DMS79 treated with DMSO at 0.1 percent for 48 hours (cell line): ENCODE results near the gene KXD1.
"Not testable (repeated sequence)": the region's sequence is repeated elsewhere in the genome, so short reads cannot be mapped to it uniquely, and the experiment has no call there.

ENCODE experiments used
- DNase-seq: peaks from one replicate; lab custom pipeline; 2025; lab: John Stamatoyannopoulos, UW

The KXD1 gene

DNA sequence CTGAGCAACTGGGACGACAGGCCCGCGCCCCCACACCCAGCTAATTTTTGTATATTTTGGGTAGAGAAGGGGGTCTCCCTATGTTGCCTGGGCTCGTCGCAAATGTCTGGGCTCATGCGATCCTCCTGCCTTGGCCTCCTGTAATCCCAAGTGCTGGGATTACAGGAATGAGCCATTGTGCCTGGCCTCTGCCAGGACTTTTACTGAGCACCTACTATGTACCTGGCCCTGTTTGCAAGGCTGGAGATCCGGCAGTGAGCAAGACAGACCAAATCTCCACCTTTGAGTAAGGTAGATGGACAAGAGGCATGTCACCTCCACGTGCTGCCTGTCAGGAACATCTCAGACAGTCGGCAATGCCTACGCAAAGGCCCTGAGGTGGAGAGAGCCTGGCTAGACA lies 21.2 kb upstream of the KXD1 start:
- DNase-seq = no peak

GRCh38 chr19:18537431-18537830 lies 20.2 kb upstream of the KXD1 start:
- DNase-seq = no peak

GRCh38 chr19:18538115-18538514 lies 19.6 kb upstream of the KXD1 start:
- DNase-seq = no peak

GRCh38 chr19:18539372-18539771 lies 18.3 kb upstream of the KXD1 start:
- no peak for DNase-seq

- DNase-seq = not testable (repeated sequence)
Measured at GRCh38 chr19:18540200-18540599, 17.5 kb upstream of the KXD1 start.

- DNase-seq = no peak
Measured at GRCh38 chr19:18541258-18541991, 16.2 kb upstream of the KXD1 start.

- peak; percentile 5 for DNase-seq
Measured at GRCh38 chr19:18541992-18542940, 15.4 kb upstream of the KXD1 start.

GRCh38 chr19:18542941-18543813 lies 14.5 kb upstream of the KXD1 start, which contains the start of gene FKBP8:
Gene FKBP8, minus strand, starts transcription at chr19:18543573. Its CDS starts 1,603 bp downstream, at chr19:18541970.
- DNase-seq = peak; percentile 76

- peak; percentile 17 for DNase-seq
Measured at GRCh38 chr19:18543814-18544475, 13.7 kb upstream of the KXD1 start.

GRCh38 chr19:18551631-18552030 lies 6.0 kb upstream of the KXD1 start:
- DNase-seq = no peak

GRCh38 chr19:18558202-18558555 lies 509 bp downstream of the KXD1 start:
- DNase-seq = no peak

DNA sequence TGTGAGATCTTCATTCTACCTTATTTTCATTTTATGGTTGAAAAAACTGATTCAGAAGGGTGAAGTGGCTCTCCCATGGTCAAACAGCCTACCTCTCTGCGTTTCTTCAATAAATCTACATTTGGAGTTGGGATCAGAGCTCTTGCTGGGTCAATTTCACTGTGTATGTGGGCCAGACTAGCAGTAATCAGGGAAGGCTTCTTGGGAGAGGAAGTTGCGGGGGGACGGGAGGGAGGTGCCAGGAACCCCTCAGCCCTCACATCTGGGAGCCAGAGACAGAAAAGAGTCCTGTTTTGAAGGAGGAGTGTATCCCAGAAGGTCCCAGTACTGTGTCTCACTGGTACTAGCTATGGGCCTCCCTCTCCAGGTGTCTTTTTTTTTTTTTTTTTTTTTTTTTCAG lies 934 bp downstream of the KXD1 start:
- DNase-seq = no peak

DNA sequence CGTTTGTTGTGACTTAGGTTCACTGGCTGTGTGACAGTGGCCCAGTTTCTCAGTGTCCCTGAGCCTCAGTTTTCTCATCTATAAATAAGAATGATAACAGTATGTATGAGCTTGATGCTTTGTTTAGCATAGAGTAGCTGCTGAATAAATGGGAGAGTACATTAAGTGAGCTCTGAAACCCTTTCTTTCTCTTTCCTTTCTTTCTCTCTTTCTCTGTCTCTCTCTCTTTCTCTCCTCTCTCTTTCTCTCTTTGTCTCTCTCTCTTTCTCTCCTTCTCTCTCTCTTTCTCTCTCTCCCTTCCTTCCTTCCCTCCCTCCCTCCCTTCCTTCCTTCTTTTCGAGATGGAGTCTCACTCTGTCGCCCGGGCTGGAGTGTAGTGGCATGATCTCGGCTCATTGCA lies 2.0 kb downstream of the KXD1 start:
- no peak for DNase-seq

DNA sequence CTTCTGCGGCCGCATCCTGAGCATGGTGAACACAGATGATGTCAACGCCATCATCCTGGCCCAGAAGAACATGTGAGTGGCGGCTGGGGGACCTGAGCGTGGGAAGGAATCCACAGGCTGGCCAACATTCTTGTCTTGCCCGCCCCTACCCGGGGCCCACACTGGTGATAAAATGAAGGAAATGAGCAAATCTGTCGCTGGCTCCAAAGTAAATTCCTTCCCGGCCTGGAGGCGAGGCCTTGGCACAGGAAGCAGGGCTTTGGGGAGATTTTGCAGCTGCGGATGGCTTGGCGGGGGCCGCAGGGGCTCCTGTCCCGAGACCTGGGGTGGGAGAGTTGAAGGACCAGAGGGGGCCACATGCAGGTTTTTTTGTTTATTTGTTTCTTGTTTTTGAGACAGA lies 4.4 kb downstream of the KXD1 start:
- no peak for DNase-seq

DNA sequence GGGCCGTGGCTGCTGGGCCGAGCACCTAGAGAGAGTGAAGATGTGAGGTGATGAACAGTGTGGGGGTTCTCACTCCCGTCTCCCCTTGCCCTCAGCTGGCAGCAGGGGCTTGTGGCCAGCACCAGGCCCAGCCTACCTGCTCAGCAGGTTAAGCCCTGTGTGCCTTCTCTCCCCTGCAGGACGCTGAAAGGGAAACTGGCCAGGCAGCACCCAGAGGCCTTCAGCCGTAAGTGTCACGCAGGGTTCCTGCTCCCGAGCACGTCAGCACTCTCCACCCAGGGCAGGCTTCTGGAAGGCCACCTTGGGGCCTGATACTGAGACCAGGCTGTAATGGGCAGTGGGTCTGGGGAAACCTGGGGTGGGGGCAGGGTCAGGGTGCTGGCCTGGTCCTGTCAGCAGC lies 9.3 kb downstream of the KXD1 start:
- DNase-seq = no peak

DNA sequence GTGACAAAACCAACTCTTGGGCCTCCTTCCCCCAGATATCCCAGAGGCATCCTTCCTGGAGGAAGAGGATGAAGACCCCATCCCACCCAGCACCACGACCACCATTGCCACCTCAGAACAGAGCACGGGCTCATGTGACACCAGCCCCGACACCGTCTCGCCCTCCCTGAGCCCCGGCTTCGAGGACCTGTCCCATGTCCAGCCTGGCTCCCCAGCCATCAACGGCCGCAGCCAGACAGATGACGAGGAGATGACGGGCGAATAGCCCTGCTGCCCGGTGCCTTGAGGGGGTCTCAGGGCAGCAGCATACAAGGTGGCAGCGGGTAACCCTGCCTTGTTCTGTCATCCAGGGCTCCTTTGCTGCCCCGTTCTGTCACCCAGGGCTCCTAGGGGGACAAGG lies 10.7 kb downstream of the KXD1 start:
- DNase-seq = no peak

- peak; percentile 95 for DNase-seq
Measured at GRCh38 chr19:18571564-18572344, 14.1 kb downstream of the KXD1 start, which contains the start of gene UBA52. Gene UBA52, plus strand, starts transcription at chr19:18571857. Its CDS starts 1,444 bp downstream, at chr19:18573301.

- no peak for DNase-seq
Measured at GRCh38 chr19:18574691-18575291, 17.1 kb downstream of the KXD1 start.

- DNase-seq = no peak
Measured at GRCh38 chr19:18576383-18576782, 18.7 kb downstream of the KXD1 start.

DNA sequence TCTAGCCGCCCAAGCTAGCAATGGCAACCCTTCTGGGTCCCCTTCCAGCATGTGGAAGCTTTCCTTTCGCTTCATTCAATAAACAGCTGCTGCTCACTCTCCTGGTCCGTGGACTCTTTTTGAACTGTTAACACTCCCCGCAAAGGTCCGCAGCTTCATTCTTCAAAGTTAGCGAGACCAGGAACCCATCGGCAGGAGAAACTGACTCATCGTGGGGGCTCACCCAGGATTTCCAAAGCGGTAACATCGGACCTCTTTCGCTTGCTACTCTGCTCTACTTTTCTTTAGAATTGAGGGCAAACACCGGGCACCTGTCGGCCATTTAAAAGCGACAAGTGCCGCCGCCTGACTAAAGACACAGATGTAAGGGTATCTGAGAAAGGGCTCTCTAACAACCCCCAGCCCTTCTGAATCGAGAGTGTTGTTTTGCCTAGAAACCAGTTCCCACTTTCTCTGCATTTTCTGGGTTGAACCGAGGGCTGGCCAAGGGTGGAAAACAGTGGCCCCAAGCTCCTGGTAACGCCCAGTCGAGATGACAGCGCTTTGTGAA lies 19.8 kb downstream of the KXD1 start:
- DNase-seq = no peak
